Effector memory CD4-positive, alpha-beta T cell (primary cell): ENCODE measurements around the gene BHLHE23.

ENCODE experiments used
- DNase-seq, 3 donors: peaks; one replicate each; pipeline ENCODE4 v3.0.0-alpha.2; 2020
- H3K27ac ChIP-seq: 2 replicates; pipeline ENCODE4 v1.7.0; 2013; ENCODE audit warnings: mild to moderate bottlenecking, low read length, moderate library complexity; ENCODE audit not compliant: insufficient read depth, poor library complexity, severe bottlenecking
- H3K27me3 ChIP-seq: replicated peaks from 2 replicates; pipeline ENCODE4 v1.7.0; 2013; ENCODE audit warnings: mild to moderate bottlenecking, low read length; ENCODE audit not compliant: insufficient read depth, control insufficient read depth, poor library complexity, severe bottlenecking
- H3K36me3 ChIP-seq: 2 replicates; pipeline ENCODE4 v1.7.0; 2013; ENCODE audit warnings: mild to moderate bottlenecking, low read length, moderate library complexity; ENCODE audit not compliant: control insufficient read depth, insufficient read depth
- H3K4me1 ChIP-seq: 2 replicates; pipeline ENCODE4 v1.7.0; 2013; ENCODE audit warnings: low read length, mild to moderate bottlenecking; ENCODE audit not compliant: control insufficient read depth, insufficient read depth, poor library complexity, severe bottlenecking
- H3K4me3 ChIP-seq: 2 replicates; pipeline ENCODE4 v1.7.0; 2013; ENCODE audit warnings: low read length, low read depth, mild to moderate bottlenecking; ENCODE audit not compliant: insufficient read depth, poor library complexity, severe bottlenecking
- H3K9me3 ChIP-seq: 2 replicates; pipeline ENCODE4 v1.7.0; 2013; ENCODE audit warnings: mild to moderate bottlenecking, low read length, moderate library complexity; ENCODE audit not compliant: control insufficient read depth

The BHLHE23 gene

DNA sequence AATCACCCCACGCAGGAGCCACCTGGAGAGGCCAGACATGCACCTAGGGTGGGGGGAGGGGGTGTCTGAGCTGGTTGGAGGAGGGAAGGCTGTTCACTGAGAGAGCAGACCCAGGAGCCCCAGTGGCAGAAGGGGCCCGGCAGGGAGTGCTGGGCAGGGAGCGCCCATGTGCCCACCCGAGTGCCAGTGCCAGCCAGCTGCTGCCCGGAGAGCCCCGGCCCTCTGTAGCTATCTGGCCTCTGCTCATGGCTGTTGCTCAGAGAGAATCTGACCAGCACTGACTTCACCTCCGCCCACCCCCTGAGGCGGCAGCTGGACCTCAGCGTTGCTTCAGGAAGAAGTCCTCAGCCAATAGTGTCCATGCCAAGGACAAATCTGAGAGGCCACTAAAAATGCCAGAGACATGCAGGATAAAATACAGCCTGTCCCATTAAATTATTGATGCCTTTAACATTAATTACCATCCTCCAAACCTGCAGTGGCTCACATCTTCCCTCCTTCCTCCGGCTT, 31.5 kb downstream of the BHLHE23 start:
- no peak for DNase-seq
- peaks cover 38% of the 10 kb centered on the region for H3K4me1 ChIP-seq
- peaks cover 48% of the 10 kb centered on the region for H3K27me3 ChIP-seq
- H3K4me3 ChIP-seq: no peak overlapping the region
- H3K36me3 ChIP-seq: no peaks in the 10 kb centered on the region
- no peak overlapping the region for H3K27ac ChIP-seq
- H3K9me3 ChIP-seq: no peaks in the 10 kb centered on the region

- Histone ChIP-seq H3K4me1 (peaks cover 21% of the 10 kb centered on the region), H3K9me3 (no peaks in the 10 kb centered on the region), H3K4me3 (peak overlapping the region; percentile 21)
Measured at GRCh38 chr20:62972845-62973745, 33.7 kb downstream of the BHLHE23 start.

DNA sequence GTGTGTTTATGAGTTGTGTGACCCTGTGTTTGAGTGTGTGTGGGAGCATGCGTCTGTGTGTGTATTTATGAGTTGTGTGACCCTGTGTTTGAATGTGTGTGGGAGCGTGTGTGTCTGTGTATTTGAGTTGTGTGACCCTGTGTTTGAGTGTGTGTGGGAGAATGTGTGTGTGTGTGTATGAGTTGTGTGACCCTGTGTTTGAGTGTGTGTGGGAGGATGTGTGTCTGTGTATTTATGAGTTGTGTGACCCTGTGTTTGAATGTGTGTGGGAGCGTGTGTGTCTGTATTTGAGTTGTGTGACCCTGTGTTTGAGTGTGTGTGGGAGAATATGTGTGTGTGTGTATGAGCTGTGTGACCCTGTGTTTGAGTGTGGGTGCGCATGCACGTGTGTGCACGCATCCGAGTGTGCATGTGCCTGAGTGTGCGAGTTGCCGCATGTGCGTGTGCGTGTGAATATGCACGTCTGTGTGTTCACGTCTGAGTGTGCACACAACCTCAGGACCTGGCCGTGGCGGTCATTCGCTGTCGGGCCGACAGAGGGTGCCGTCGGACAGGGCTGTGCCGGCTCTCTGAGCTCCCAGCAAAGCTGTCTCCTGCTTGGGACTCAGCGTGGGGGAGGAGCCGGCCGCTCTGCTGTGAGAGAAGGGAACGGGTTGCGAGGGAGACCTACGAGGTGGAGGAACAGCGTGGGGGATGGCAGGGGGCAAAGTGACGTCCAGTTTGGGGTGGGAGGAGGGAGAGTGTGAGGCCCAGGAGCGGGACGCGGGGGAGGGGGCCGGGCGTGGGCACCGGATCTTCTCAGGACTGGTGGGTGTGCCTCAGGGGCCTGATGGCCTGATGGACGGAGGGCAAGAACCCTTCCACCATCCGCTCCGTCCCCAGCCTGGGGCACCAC, 34.6 kb downstream of the BHLHE23 start:
- Histone ChIP-seq H3K36me3 (no peaks in the 10 kb centered on the region), H3K27me3 (peaks cover 23% of the 10 kb centered on the region), H3K4me3 (peak overlapping the region; percentile 21), H3K4me1 (peaks cover 13% of the 10 kb centered on the region), H3K9me3 (no peaks in the 10 kb centered on the region), H3K27ac (no peak overlapping the region)
- peak; percentile 67 to 72 (median 69) for DNase-seq

More at GRCh38 chr20:62972845-62973745, 33.7 kb downstream of the BHLHE23 start:
- no peak overlapping the region for H3K27ac ChIP-seq
- peaks cover 26% of the 10 kb centered on the region for H3K27me3 ChIP-seq
- DNase-seq: no peak
- H3K36me3 ChIP-seq: no peaks in the 10 kb centered on the region

DNA sequence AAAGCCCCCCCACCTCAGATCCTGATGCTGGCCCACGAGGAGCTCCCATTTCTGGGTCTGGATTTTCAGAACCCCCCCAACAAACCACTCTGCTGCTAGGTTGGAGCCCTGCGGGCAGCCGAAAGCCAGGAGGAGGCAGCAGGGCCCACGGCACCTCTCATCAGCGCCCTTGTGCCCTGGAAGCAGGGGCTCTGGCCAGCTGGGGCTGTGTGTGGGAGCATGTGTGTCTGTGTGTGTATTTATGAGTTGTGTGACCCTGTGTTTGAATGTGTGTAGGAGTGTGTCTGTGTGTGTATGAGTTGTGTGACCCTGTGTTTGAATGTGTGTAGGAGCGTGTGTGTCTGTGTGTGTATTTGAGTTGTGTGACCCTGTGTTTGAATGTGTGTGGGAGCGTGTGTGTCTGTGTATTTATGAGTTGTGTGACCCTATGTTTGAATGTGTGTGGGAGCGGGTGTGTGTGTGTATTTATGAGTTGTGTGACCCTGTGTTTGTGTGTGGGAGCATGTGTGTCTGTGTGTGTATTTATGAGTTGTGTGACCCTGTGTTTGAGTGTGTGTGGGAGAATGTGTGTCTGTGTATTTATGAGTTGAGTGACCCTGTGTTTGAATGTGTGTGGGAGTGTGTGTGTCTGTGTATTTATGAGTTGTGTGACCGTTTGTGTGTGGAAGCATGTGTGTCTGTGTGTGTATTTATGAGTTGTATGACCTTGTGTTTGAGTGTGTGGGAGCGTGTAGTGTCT, 35.4 kb downstream of the BHLHE23 start:
- no peaks in the 10 kb centered on the region for H3K9me3 ChIP-seq
- no peak overlapping the region for H3K4me3 ChIP-seq
- no peaks in the 10 kb centered on the region for H3K36me3 ChIP-seq
- DNase-seq: no peak
- peaks cover 12% of the 10 kb centered on the region for H3K4me1 ChIP-seq
- peaks cover 23% of the 10 kb centered on the region for H3K27me3 ChIP-seq
- no peak overlapping the region for H3K27ac ChIP-seq

DNA sequence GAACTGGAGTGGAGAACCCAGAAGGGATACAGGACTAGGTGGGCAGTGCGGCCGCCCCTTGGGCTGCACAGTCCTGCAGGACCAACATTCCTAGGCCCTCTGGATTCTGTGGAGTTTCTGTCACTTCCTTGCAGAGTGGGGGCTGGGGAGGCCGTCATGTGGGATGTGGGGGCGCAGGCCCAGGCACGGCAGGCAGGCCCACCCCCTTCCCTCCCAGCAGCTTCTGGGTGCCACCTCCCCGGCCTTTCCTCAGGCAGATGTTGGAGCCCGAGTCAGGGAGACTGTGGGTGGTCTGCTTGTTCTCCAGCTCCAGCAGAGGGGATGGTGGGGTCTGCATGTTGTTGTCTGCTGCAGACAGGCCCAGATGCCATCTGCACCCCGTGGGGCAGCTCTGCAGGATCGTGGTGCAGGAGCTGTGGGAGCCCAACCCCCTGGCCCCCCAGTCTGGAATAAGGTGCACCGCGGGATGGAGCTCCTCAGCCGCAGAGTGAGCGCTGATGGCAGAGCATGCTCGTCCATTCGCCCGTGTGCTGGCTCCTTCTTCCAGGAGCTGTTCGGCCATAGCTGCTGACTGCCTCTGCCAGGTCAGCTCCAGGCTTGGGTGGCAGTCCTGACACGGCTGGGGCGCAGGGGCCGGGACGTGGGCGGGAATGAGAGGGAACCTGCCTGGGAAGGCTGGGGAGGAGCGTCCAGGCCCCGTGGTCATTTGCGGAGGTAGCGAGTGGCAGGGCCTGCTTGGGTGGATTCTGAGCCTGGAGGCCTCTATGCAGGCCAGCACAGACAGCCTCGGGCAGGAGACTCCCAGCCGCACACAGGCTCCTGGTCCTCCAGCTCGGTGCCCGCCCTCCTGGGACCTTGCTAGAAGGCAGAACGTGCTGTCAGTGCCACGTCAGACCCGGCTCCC, 36.2 kb downstream of the BHLHE23 start:
- Histone ChIP-seq H3K4me3 (no peak overlapping the region), H3K36me3 (no peaks in the 10 kb centered on the region), H3K4me1 (peaks cover 12% of the 10 kb centered on the region), H3K27ac (no peak overlapping the region), H3K9me3 (no peaks in the 10 kb centered on the region), H3K27me3 (peaks cover 23% of the 10 kb centered on the region)
- DNase-seq: no peak

- no peak for DNase-seq
- Histone ChIP-seq H3K27me3 (peaks cover 19% of the 10 kb centered on the region), H3K4me3 (no peak overlapping the region)
Measured at GRCh38 chr20:62969939-62970306, 36.8 kb downstream of the BHLHE23 start.

GRCh38 chr20:62969179-62969760, 37.5 kb downstream of the BHLHE23 start:
- no peak for DNase-seq
- Histone ChIP-seq H3K36me3 (no peaks in the 10 kb centered on the region), H3K27me3 (peaks cover 15% of the 10 kb centered on the region), H3K9me3 (no peaks in the 10 kb centered on the region), H3K27ac (no peak overlapping the region), H3K4me1 (peaks cover 12% of the 10 kb centered on the region), H3K4me3 (no peak overlapping the region)

More at GRCh38 chr20:62969939-62970306, 36.8 kb downstream of the BHLHE23 start:
- Histone ChIP-seq H3K27ac (no peak overlapping the region), H3K36me3 (no peaks in the 10 kb centered on the region), H3K9me3 (no peaks in the 10 kb centered on the region), H3K4me1 (peaks cover 12% of the 10 kb centered on the region)

- no peak for DNase-seq
- no peaks in the 10 kb centered on the region for H3K36me3 ChIP-seq
- peaks cover 12% of the 10 kb centered on the region for H3K4me1 ChIP-seq
- no peaks in the 10 kb centered on the region for H3K9me3 ChIP-seq
- no peak overlapping the region for H3K27ac ChIP-seq
- no peak overlapping the region for H3K4me3 ChIP-seq
- H3K27me3 ChIP-seq: peaks cover 11% of the 10 kb centered on the region
Measured at GRCh38 chr20:62968378-62969178, 38.2 kb downstream of the BHLHE23 start.
